Stomach smooth muscle (tissue), 2 donors: ENCODE data around the gene TRAPPC2.
"Not testable (repeated sequence)": the region's sequence is repeated elsewhere in the genome, so short reads cannot be mapped to it uniquely, and the experiment has no call there.

ENCODE experiments used
- H3K27ac ChIP-seq: one replicate; pipeline ENCODE4 v1.7.0; 2013; ENCODE audit warnings: mild to moderate bottlenecking, low read length, inconsistent platforms
- H3K27me3 ChIP-seq, 2 donors: one replicate each; pipeline ENCODE4 v1.7.0; 2013; ENCODE audit warnings: low read length in 2 of 2; ENCODE audit not compliant: insufficient read depth in 2 of 2, control insufficient read depth in 1 of 2
- H3K36me3 ChIP-seq, 2 donors: one replicate each; pipeline ENCODE4 v1.7.0; 2013; ENCODE audit warnings: low read length in 2 of 2; ENCODE audit not compliant: control insufficient read depth in 2 of 2, insufficient read depth in 2 of 2
- H3K4me1 ChIP-seq: one replicate; pipeline ENCODE4 v1.7.0; 2013; ENCODE audit warnings: low read length; ENCODE audit not compliant: control insufficient read depth, insufficient read depth
- H3K4me3 ChIP-seq, 2 donors: one replicate each; pipeline ENCODE4 v1.7.0; 2013; ENCODE audit warnings: low read length in 2 of 2
- H3K9ac ChIP-seq, 2 donors: one replicate each; pipeline ENCODE4 v1.7.0; 2013; ENCODE audit warnings: low read length in 2 of 2, mild to moderate bottlenecking in 1 of 2
- H3K9me3 ChIP-seq, 2 donors: one replicate each; pipeline ENCODE4 v1.7.0; 2013; ENCODE audit warnings: low read length in 2 of 2; ENCODE audit not compliant: control insufficient read depth in 2 of 2
- donor health status: healthy.
- donor health status: Pancreatic carcinoma.

TRAPPC2 gene

DNA sequence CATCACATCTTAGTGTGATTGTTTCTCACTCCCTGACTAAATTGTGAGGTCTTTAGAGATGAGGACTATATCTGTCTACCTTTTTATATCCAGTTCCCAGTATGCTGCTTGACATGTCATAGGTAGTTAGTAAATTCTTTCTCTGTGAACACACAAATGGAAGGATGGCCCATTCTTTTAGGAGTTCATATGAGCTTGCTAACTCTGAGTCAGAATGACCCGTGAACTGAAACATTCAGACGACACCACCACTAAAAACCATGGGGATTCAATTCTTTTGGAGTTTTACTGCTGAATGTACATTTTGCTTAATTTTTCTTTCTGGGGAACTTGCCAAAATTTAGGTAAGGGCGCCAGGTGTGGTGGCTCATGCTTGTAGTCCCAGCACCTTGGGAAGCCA is 14.1 kb upstream of the TRAPPC2 start:
- Histone ChIP-seq H3K9me3 (no peaks in the 10 kb centered on the region), H3K27me3 (no peaks in the 10 kb centered on the region), H3K9ac (no peak overlapping the region), H3K4me3 (no peak overlapping the region), H3K36me3 (peaks cover 5 to 15% of the 10 kb centered on the region in 2 donors), H3K27ac (no peak overlapping the region), H3K4me1 (no peaks in the 10 kb centered on the region)

DNA sequence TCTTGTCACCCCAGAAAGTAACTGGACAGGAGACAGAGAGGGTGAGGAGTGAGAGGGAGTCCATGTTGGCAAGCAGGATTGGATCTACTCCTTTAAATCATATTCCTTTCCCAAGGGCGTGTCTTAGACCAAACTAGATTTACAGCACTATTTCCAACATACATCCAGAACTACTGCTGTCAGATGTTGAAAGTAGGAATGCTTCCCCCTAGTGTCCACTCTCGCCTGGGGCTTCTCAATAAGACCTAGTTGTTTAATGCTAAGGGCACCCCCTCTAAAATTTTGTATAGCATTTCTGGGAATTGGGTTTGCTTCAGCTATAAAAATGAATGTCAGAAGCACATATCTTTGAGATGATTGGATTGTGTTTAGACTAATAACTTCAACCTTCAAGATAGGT is 13.4 kb upstream of the TRAPPC2 start:
- peaks cover 5 to 12% of the 10 kb centered on the region in 2 donors for H3K36me3 ChIP-seq
- no peaks in the 10 kb centered on the region for H3K4me1 ChIP-seq

DNA sequence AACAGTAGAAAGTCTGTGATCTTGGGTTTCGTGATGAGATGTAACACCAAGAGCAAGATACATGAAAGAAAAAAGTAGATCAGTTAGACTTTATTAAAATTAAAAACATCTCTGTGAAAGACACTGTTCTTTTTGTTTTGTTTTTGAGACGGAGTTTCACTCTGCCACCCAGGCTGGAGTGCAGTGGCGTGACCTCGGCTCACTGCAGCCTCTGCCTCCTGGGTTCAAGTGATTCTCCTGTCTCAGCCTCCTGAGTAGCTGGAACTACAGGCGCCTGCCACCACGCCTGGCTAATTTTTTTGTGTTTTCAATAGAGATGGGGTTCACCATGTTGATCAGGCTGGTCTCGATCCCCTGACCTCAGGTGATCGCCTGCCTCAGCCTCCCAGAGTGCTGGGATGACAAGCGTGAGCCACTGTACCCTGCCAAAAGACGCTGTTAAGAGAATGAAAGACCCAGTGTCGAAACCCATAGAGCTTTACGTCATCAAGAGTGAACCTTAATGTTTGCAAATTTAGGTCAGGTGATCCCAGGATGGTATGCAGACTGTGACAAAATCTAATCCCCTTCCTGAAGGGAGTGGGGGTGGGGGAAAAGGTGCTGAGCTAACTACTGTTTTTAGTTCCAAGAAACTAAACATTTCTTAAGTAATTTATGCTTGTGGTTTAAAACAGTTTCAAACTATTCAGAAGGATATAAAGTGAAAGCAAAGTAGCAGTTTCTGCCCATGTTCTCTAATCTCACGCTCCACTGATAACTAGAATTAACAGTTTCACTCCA is 8.2 kb upstream of the TRAPPC2 start:
- H3K4me1 ChIP-seq: no peaks in the 10 kb centered on the region
- no peak overlapping the region for H3K27ac ChIP-seq
- no peak overlapping the region for H3K9ac ChIP-seq
- no peaks in the 10 kb centered on the region for H3K27me3 ChIP-seq
- H3K4me3 ChIP-seq: no peak overlapping the region
- H3K9me3 ChIP-seq: no peaks in the 10 kb centered on the region
- H3K36me3 ChIP-seq: peaks cover 3 to 10% of the 10 kb centered on the region in 2 donors

More for the DNA sequence above, 13.4 kb upstream of the TRAPPC2 start:
- Histone ChIP-seq H3K27ac (no peak overlapping the region), H3K9ac (no peak overlapping the region), H3K4me3 (no peak overlapping the region), H3K9me3 (no peaks in the 10 kb centered on the region), H3K27me3 (no peaks in the 10 kb centered on the region)

DNA sequence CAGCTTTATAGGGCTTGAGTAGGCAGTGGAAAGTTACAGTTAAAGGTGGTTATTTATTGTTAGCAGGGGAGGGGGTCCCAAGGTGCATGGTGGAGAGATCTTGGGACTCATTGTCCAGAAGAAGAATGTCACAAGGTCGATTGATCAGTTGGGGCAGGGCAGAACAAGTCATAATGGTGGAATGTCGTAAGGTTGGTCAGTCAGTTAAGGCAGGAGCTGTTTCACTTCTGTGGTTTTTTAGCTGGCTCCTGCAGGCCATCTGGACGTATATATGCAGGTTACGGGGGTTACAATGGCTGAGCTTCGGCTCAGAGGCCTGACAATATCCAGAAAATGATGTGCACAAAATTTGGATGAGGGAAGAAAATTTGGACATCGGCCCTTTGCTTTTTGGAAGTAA is 7.3 kb upstream of the TRAPPC2 start:
- no peaks in the 10 kb centered on the region for H3K9me3 ChIP-seq
- H3K27me3 ChIP-seq: no peaks in the 10 kb centered on the region
- H3K4me3 ChIP-seq: no peak overlapping the region
- H3K36me3 ChIP-seq: peaks cover 0 to 6% of the 10 kb centered on the region in 2 donors
- H3K9ac ChIP-seq: no peak overlapping the region
- H3K27ac ChIP-seq: no peak overlapping the region
- H3K4me1 ChIP-seq: no peaks in the 10 kb centered on the region

DNA sequence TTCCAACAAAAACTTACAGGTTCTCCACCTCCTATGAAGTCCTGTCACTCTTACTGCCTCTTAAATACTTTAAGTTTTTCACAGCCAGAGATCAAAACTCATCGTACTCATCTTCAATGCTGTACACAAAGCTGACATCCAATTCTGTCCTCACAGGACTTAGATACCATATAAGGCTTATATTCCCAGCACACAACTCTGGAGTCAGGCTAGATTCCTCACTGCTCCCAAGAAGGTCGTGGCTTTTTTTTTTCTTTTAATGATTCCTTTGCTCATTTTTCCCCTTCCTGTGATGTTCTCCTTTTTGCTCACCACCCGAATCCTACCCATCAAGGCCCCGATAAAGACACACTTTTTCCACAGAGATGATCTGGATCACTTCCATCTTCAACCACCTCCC is 914 bp downstream of the TRAPPC2 start:
- H3K27me3 ChIP-seq: no peaks in the 10 kb centered on the region
- H3K36me3 ChIP-seq: no peaks in the 10 kb centered on the region
- H3K27ac ChIP-seq: peak overlapping the region; percentile 83
- no peaks in the 10 kb centered on the region for H3K9me3 ChIP-seq
- H3K9ac ChIP-seq: peak overlapping the region; percentile 93 to 95
- peak overlapping the region; percentile 86 to 88 for H3K4me3 ChIP-seq
- peaks cover 4% of the 10 kb centered on the region for H3K4me1 ChIP-seq

DNA sequence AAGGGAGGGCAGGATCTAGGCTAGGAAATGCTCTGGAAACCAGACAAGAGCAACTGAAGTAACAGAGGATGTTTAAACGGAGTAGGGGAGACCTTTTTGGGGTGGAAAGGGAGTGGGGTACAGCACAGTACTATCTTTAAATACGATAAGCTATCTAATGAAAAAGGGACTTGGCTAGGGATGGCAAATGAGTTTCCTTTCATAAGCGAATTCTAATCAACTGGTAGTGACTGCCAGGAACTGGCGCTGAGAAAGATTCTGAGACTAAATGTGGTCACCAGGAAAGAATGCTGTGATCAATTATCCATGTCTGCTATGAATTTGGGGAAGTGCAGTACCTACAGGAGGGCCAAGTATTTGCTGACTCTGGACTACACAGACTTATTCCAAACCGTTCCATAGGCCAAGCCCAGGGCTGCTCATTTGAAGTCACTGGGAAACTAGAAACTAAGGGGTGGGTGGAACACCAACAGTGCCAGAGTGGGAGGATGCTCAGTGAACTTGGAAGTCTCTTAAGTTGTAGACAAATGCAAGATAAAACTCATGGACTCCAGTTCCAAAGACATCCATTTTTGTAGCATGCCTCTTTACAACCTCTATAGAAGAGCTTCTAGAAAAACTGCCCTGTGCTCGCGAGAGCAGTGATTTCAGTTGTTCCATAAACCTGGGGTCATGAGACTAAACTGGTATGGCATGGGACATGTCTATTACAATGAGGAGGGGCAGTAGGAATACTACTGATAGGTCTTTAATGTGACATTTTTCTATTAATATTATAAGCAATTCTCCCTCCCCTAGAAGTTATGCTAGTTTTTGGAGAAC is 2.0 kb downstream of the TRAPPC2 start:
- Histone ChIP-seq H3K27ac (peak overlapping the region; percentile 43), H3K27me3 (no peaks in the 10 kb centered on the region), H3K9me3 (no peaks in the 10 kb centered on the region), H3K9ac (peak overlapping the region in 1 of 2 donors; percentile 30), H3K36me3 (no peaks in the 10 kb centered on the region), H3K4me3 (peak overlapping the region in 1 of 2 donors; percentile 24), H3K4me1 (peaks cover 4% of the 10 kb centered on the region)

DNA sequence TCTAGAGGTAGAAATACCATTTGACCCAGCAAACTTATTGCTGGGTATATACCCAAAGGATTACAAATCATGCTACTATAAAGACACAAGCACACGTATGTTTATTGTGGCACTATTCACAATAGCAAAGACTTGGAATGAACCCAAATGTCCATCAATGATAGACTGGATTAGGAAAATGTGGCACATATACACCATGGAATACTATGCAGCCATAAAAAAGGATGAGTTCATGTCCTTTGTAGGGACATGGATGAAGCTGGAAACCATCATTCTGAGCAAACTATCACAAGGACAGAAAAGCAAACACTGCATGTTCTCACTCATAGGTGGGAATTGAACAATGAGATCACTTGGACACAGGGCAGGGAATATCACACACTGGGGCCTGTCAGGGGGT is 3.9 kb downstream of the TRAPPC2 start:
- not testable (repeated sequence) for H3K9ac ChIP-seq, H3K4me1 ChIP-seq, H3K27ac ChIP-seq, H3K27me3 ChIP-seq, H3K4me3 ChIP-seq, H3K9me3 ChIP-seq, H3K36me3 ChIP-seq

DNA sequence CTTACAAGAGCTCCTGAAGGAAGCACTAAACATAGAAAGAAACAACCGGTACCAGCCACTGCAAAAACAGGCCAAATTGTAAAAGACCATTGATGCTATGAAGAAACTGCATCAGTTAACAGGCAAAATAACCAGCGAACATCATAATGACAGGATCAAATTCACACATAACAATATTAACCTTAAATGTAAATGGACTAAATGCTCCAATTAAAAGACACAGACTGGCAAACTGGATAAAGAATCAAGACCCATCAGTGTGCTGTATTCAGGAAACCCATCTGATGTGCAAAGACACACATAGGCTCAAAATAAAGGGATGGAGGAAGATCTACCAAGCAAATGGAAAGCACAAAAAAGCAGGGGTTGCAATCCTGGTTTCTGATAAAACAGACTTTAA is 7.8 kb downstream of the TRAPPC2 start:
- not testable (repeated sequence) for H3K27ac ChIP-seq, H3K36me3 ChIP-seq, H3K4me1 ChIP-seq, H3K27me3 ChIP-seq, H3K9me3 ChIP-seq, H3K9ac ChIP-seq, H3K4me3 ChIP-seq

DNA sequence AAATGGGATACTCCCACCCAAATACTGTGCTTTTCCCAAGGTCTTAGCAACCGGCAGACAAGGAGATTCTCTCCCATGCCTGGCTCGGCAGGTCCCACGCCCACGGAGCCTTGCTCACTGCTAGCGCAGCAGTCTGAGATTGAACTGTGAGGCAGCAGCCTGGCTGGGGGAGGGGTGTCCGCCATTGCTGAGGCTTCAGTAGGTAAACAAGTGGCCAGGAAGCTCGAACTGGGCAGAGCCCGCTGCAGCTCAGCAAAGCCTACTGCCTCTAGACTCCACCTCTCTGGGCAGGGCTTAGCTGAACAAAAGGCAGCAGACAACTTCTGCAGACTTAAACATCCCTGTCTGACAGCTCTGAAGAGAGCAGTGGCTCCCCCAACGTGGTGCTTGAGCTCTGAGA is 9.5 kb downstream of the TRAPPC2 start:
- H3K9me3 ChIP-seq, H3K27me3 ChIP-seq, H3K27ac ChIP-seq, H3K36me3 ChIP-seq, H3K4me1 ChIP-seq, H3K4me3 ChIP-seq, H3K9ac ChIP-seq: not testable (repeated sequence)

DNA sequence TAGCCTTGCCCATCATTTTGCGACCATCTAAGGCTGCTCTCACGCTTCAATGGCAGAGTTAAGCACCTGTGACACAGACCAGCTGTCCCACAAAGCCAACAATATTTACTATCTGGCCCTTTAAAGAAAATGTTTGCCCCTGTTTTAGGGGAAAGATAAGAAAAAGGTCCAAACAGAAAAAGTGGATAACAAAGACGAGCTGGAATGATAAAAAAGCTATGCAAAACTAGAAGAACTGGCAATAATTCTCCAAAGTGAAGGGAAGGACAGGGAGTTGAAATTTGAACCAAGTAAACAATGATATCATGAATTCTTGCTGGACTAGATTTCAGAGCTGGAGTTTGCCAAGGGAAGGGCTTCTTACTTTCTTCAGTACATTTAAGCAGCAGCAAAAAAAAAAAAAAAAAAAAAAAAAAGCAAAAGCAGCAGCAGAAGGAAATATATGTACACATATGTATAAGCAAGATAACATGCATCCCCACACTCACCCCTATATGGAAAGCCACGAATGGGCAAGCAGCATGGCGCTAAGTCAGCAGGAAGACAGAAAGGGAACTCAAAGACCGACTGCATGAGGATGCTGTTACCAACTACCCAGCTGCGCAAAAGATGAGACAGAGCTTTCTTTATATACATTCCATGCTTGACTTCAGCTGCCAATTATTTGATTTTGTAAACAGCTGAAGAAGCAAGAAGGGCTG is 12.5 kb downstream of the TRAPPC2 start:
- Histone ChIP-seq H3K4me1 (peaks cover 16% of the 10 kb centered on the region), H3K4me3 (peak overlapping the region; percentile 29 to 35), H3K9me3 (no peaks in the 10 kb centered on the region), H3K27ac (peak overlapping the region; percentile 64), H3K9ac (peak overlapping the region in 1 of 2 donors; percentile 38), H3K27me3 (no peaks in the 10 kb centered on the region), H3K36me3 (peaks cover 4 to 8% of the 10 kb centered on the region in 2 donors)
